ENCODE results near the gene ZNF326.

Gene ZNF326, protein sequence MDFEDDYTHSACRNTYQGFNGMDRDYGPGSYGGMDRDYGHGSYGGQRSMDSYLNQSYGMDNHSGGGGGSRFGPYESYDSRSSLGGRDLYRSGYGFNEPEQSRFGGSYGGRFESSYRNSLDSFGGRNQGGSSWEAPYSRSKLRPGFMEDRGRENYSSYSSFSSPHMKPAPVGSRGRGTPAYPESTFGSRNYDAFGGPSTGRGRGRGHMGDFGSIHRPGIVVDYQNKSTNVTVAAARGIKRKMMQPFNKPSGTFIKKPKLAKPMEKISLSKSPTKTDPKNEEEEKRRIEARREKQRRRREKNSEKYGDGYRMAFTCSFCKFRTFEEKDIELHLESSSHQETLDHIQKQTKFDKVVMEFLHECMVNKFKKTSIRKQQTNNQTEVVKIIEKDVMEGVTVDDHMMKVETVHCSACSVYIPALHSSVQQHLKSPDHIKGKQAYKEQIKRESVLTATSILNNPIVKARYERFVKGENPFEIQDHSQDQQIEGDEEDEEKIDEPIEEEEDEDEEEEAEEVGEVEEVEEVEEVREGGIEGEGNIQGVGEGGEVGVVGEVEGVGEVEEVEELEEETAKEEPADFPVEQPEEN

DNA sequence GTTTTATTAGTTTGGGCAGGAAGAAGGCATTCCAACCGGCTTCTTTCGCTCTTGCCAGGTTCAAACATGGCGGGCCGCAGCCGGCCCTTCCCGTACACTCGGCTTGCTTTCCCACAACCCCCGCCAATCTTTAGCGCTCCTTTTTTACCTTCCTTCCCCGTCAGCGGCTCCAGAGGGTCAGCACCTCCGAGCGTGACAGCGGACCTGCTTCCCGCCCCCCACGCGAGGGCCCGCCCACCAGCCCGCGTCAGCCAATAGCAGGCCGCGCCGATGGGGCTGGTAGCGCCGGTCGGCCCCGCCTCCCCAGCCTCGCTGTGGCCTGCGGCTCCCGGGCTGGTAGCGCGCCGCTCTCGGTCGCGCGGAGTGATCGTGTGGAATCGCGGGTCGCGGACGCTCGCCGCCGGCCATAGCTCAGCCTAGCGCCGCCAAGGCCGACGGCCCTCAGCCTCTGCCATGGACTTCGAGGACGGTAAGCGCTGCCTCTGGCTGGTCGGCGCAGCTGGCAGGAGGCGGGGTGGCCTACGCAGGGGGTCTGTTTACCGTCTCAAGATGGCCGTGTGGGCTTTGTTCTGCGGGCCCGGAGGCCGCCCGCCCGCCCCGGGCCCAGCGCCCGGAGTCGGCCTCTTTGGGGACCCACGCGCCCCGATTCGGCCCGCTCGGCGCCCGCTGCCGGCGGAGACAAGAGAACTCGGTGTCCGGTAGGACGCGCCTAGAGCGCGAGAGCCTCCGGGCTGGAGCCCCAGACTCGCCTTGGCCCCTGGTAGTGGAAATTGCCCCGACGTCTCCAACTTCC is at the start of gene ZNF326:
ZNF326 (plus strand) TSS at position 306 of the 793 bp plus-strand sequence; CDS start at position 454, 148 bp downstream.
- DNase-seq = peak; percentile 96

DNA sequence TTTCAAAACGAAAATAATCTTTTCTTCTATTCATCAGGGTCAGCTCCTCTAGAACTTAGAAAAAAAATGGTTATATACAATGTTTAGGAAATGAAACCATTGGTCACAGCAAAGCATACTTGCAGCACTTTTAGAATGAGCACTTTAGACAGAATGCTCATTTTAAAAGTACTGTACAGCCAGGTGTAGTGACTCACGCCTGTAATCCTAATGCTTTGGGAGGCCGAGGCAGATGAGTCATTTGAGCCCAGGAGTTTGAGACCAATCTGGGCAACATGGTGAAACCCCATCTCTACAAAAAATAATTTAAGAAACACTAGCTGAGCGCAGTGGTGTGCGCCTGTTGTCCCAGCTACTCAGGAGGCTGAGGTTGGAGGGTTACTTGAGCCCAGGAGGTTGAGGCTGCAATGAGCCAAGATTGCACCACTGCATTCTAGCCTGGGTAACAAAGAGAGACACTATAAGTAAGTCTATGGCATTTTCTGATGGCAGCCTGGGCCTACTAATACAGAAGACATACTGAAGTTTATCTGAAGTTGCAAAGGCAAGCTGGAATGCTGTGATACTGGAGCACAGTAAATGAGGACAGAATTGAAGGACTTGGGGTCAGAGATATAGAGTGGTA is 48.9 kb upstream of the ZNF326 start:
- DNase-seq = no peak

DNA sequence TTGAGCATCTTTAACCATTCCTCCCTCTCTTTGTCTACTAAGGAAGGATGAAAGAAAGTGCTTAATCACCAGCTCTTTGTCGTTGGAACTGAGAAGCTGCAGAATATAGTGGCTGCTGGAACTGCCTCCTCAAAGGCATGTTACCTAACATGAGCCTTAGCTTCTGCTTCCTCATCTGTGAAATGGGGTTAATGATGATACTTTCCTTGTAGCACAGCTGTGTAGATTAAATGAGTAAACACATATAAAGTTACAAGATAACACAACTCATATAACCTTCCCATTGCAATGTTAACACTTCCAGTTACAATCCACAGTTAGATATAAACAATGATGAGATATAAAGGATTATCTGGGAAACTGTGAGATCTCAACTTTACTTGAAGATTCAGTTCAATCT is 48.4 kb upstream of the ZNF326 start:
- DNase-seq = no peak

DNA sequence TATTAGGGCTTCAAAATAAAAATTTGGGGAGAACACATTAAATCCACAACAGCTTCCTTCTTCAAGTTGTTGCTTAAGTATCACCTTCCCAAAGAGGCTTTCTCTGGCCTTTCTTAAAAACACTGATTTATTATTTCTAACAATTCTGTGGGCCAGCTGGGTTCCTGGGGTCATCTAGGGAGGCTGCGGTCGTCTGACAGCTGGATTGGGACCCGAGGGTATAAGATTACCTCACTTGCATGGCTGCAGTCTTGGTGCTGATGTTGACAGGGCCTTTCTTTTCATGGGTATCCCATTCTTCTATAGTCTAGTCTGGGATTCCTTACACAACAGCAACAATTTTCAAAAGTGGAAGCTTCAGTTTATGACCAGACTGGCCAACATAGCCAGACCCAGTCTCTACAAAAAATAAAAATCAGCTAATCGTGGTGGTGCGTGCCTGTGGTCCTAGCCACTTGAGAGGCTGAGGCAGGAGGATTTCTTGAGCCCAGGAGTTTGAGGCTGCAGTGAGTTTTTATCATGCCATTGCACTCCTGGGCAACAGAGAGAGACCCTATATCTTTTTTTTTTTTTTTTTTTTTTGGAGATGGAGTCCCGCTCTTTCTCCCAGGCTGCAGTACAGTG is 46.1 kb upstream of the ZNF326 start:
- DNase-seq = no peak

DNA sequence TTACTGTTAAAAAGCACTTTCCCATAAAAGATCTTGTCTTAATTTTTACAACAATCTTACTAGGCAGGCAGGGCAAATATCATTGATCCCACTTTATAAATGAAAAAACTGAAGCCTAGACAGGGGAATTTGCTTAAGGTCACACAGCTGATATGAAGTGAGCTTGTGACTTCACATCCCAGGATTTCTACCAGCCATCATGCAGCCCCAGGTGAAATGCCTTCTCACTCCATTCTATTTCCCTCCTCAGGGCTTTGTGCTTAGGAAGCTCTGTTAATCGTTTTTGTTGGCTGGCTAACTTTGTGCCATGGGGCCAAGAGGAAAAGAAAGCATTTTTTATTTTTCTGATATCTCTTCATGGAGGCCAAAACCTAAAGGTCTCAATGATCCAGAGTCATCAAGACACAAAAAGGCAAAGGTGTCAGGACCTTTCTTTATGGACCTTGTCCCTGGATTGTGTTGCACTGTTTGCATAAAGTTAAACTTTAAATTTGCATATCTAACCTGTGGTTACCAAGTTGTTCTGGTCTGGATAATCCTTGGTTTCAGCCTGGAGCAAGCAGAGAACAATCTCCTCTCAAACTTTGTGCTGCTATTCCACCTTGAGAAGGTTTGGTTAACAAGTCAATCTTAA is 44.8 kb upstream of the ZNF326 start:
- DNase-seq = no peak

DNA sequence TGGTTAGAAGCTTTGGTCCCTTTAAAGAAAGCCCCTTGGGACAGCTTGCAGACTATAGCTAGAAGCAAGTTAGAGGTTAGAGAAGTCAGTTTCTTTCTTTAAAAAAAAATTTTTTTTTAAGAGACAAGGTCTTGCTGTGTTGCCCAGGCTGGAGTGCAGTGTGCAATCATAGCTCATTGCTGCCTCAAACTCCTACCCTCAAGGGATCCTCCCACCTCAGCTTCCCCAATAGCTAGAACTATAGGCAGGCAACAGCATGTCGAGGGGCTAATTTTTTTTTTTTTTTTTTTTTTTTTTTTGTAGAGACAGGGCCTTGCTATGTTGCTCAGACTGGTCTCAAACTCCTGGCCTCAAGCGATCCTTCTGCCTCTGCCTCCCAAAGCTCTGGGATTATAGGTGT is 44.2 kb upstream of the ZNF326 start:
- DNase-seq = no peak

DNA sequence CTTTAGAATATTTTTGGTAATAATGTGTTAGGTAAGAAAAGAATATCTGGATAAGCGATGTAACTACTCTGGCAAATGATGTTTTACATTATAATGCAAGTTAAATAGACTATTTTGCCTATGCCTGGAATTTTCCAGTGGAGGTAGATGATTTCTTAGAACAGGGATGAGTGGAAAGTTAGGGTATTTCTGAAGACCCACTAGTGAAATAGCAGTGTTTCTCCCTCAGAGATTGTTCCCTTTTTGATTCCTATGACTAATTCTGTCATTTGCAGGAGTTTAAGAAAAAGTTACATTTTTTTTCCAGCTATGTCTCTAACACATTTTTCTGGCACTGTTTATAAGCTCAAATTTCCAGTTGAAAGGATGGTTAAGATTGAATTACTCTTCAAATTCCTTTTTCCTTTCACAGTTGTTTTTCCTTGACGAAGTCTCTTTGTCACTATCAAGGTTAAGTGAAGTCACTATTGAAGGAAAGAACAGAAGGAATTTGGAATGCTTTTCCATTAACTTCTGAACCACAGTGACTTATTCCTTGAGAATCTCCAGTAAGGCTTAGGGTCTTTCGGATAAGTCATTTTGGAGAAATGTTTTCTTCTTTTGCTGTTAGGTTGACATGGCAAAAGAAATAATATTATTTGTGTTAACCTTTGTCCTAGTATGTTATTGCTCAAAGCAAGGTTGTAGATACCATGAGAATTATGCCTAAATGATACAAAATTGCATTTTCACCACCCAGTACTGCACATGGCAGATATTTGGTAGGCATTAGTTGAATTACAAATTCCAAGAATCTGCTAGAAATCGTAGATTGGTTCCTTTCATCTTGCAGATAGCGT is 42.9 kb upstream of the ZNF326 start:
- DNase-seq = no peak

DNA sequence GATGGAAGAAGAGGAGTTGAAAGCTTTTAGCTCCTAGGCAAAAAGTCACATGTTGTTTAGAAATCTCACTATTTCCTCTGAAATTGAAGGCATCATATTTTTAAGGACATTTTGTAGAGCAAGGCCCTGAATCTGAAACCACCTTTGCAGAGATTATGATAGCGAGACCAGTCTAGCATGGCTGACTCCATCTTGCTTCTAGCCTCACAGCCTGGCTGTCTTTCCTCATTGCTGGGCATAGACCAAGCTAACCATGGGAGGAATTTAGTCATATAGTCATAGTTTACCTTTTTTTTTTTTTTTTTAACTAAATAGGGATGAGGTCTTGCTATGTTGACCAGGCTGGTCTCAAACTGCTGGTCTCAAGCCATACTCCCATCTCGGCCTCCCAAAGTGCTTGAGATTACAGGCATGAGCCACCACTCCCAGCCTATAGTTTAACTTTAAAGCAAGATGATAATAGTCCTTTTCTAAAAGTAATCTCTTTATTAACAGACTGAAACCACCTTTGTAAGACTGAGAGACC is 42.2 kb upstream of the ZNF326 start:
- DNase-seq = no peak

DNA sequence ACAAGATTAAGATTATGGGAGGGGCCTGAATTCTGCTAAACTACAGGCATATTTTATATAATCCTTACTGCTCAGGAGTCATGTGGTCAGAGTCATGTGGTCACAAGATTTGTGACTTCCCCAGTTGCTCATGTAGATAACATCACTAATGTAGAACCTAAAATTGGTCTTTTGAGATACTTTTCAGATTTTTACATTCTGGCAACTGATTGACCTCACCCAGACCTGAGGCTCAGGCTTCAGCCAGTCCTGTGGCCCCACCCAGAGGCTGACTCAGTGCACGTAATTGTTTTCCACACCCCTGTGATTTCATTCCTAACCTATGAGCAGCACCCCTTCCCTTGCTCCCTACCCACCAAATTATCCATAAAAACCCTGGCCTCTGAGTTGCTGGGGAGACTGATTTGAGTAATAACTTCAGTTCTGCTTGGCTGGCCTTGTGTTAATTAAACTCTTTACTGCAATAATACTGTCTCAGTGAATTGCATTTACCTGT is 41.7 kb upstream of the ZNF326 start:
- peak; percentile 76 for DNase-seq

DNA sequence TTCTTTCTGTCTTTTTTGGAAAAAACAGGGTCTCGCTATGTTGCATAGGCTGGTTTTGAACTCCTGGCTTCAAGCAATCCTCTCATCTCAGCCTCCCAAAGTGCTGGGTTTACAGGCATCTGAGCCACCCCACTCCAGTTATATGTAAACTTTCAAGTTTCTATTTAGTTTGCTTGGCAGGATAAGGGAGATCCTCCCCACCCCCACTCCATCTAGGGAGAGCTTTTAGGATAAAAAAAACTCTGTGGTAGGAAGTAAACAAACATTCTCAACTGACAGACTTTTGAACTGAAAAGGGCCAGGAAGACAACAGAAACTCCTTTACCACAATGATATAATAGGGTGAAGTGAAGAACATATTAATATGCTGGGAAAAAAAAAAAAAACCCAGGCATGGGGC is 41.0 kb upstream of the ZNF326 start:
- no peak for DNase-seq

DNA sequence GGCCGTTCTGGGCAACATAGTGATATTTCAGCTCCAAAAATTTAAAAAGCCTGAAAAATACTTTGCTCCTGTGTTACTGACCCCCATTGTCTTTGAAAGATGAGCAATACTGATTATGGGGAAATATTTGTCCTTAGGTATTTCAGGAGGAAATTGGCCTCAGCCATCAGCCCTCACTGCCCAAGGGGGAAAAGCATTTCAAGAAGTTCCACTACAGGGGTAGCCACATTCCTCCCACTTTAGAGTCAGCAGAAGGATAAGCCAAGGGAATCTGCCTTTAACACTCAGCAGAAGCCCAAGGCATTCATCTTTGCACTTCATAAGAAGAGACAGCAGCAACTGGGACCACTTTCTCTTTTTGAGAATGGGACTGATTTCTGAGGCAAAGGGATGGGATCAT is 40.5 kb upstream of the ZNF326 start:
- DNase-seq = no peak

DNA sequence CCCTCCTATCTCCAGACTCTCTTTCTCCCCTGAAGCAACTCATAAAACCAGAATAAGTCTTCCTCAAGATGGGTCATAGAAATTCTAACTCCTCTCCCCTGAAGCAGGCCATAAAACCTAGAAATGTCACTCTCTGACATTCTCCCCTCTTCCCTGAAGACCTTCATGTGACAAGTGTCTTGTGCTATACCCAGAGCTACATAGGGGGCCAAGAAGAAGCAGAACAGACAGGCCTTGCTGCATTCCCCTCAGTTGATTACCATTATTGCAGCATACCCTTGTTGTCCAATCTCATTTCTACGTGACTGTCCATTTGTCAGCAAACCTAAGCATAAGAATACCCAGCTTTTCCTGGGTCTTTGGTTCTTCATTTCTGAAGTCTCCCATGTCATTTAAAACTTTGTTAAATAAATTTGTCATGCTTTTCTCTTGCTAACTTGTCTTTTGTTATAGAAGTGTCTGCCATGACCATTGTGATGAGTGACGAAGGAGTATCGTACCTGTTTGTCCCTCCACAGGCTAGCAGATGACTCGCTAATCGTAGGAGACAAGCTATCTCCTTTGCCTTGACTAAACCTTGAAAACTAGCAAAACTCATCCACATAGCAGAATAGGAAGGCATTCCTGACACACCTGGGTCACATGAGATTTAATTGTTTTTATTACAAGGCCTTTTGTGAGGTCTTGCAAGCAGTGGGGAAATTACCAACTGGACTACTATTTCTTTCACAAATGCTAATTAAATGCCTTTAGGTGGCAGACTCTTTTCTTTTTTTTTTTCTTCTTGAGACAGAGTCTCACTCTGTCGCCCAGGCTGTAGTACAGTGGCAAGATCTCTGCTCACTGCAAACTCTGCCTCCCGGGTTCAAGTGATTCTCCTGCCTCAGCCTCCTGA is 39.4 kb upstream of the ZNF326 start:
- no peak for DNase-seq

DNA sequence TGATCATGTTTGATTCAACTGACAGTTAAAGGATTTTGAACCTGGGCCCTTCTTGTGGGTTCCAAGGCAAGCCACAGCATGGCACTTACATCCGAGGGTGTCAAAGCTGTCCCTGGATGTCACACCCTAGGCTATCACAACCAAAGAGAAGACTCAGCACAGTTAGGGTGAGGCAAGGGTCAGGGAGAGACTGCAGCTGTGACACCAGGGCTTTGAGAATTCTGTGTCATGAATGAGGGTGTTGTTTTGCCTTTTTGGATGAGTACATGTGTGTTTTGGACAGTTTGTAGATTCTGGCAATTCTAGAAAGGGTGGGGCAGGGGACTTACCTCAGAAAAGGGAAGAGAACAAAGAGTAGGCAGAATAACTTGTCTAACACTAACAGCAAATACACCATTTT is 37.8 kb upstream of the ZNF326 start:
- DNase-seq = no peak

DNA sequence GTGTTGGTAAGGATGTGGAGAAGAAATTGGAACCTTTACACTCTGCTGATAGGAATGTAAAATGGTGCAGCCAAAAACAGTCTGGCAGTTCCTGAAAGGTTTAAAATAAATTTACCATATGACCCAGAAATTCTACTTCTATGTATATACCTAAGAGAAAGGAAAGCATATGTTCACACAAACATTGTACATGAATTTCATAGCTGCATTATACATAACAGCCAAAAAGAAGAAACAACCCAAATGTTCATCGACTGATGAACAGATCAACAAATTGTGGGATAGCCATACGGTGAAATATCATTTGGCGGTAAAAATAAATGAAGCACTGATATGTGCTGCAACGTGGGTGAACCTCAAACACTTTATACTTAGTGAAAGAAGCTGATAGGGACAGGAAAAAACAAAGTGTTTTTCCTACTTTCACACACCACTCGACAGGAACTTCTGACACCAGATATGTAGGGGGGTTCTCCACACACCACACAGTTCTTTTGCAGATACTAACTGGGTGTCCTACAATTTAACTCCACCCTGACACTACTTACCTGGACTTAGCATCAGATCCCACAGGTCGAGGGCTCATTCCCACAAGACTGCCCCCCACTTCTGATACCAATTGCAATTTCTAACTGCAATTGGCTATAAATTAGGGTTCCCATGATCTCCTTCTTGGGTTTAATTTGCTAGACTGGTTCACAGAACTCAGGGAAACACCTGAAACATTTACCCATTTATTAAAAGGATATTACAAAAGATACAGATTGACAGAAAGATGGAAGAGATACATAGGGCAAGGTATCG is 35.9 kb upstream of the ZNF326 start:
- DNase-seq = no peak

DNA sequence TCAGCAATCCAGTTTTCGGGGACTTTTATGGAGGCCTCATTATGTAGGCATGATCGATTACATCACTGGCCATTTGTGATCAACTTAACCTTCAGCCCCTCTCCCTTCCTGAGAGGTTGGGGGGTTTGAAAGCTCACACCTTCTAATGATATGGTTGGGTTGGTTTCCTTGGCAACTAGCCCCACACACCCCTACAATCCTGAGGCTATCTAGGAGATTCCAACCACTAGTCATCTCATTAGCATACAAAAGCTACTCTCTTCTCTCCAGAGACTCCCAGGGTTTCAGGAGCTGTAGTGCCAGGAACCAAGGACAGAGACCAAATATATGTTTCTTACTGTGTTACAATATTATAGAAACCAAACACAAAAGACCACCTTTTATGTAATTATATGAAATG is 35.2 kb upstream of the ZNF326 start:
- no peak for DNase-seq

DNA sequence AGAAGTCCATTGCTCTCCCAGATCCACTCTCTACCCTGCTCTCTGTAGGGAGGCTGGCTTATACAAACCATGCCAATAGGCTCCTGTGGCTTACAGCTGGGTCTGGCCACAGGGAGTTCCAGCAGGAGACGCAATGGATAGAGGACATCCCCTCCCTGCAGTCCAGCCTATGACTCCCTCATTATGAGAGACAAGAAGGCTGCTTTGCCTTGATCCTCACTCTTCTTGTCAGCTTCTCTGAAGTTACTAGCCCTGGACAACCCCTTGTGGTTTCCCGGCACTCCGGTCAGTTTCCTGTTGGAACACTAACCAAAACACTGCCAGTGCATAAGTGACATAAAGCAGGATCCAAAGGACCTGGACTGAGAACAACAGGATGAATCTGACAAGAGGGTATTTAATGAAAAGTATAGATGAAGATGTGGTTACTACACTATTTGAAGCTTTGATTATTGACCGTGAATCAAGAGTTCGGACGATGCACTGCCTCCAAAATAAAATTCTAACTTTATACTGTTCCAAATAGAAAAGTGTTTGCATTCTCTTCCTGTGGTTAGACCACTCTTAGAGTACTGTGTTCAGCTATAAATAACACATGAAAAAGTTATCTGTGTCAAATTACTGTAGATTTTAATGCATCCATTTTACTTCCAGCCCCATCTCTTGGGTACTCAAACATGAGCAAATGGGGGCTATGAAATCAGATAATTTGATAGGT is 32.7 kb upstream of the ZNF326 start:
- DNase-seq = no peak

DNA sequence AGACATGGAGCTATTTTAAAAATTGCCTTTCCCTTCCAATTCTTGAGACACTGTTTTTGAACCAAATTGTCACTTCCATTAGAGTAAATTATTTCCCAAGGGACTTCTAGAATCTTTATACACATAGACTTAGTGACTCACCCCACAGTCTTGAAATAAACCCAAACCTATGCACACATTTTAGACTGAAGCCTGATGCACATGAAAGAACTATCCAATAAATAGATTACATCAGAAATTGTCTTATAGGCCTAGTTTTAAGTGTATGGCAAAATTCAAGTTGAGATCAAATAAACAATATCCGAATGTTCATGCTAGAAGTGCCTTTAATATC is 32.2 kb upstream of the ZNF326 start:
- DNase-seq = no peak

DNA sequence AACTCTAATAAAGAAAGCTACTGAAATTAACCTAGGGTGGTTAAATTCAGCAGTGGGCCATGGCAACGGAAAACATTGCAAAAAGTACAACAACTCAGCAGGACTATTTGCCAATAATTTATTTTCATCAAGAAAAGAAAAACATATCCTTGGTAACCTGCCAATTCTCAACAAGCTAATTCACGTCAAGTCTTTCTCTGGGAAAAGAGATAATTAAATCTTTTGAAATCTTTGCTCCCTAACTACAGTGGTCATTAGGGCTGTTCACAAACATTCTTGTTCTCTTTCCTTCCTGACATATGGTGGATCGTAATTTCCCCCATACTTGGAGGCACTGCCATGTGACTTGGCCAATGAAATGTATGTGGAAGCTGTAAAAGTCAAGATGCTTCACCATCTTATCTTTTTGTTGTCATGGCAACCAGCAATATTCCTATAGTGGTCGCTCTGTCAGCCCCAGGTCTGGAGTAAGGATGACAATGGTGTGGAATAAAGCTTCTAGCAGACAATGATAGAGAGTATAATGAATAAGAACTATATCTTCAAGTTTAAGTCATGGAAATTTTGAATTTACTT is 29.6 kb upstream of the ZNF326 start:
- DNase-seq = no peak

All from hematopoietic multipotent progenitor cell treated with erythropoietin and hydrocortisone succinate and interleukin-3 and kit ligand, for 6 days (in vitro differentiated cells).